Stomach smooth muscle (tissue), 2 donors: Measurements from ENCODE around the gene KRTAP12-2.
"Not testable (repeated sequence)": the region's sequence is repeated elsewhere in the genome, so short reads cannot be mapped to it uniquely, and the experiment has no call there.

Experiments used
- H3K27ac ChIP-seq: one replicate; pipeline ENCODE4 v1.7.0; 2013; ENCODE audit warnings: mild to moderate bottlenecking, low read length, inconsistent platforms
- H3K27me3 ChIP-seq, 2 donors: one replicate each; pipeline ENCODE4 v1.7.0; 2013; ENCODE audit warnings: low read length in 2 of 2; ENCODE audit not compliant: insufficient read depth in 2 of 2, control insufficient read depth in 1 of 2
- H3K36me3 ChIP-seq, 2 donors: one replicate each; pipeline ENCODE4 v1.7.0; 2013; ENCODE audit warnings: low read length in 2 of 2; ENCODE audit not compliant: control insufficient read depth in 2 of 2, insufficient read depth in 2 of 2
- H3K4me1 ChIP-seq: one replicate; pipeline ENCODE4 v1.7.0; 2013; ENCODE audit warnings: low read length; ENCODE audit not compliant: control insufficient read depth, insufficient read depth
- H3K4me3 ChIP-seq, 2 donors: one replicate each; pipeline ENCODE4 v1.7.0; 2013; ENCODE audit warnings: low read length in 2 of 2
- H3K9ac ChIP-seq, 2 donors: one replicate each; pipeline ENCODE4 v1.7.0; 2013; ENCODE audit warnings: low read length in 2 of 2, mild to moderate bottlenecking in 1 of 2
- H3K9me3 ChIP-seq, 2 donors: one replicate each; pipeline ENCODE4 v1.7.0; 2013; ENCODE audit warnings: low read length in 2 of 2; ENCODE audit not compliant: control insufficient read depth in 2 of 2
- donor health status: healthy.
- donor health status: Pancreatic carcinoma.

Gene KRTAP12-2

DNA sequence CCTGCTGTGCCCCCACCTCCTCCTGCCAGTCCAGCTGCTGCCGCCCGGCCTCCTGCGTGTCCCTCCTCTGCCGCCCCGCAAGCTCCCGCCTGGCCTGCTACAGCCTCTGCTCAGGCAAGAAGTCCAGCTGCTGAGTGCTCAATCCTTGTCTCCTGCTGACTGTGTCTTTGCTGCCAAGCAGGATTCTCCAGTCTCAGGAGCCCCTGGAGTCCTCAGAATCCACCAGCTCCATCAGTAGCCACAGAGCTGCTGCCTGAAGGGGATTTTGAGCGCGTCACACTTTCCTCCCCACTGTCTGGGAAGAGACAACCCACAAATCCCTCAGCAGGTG, 19.5 kb downstream of the KRTAP12-2 start:
- Histone ChIP-seq H3K36me3 (no peaks in the 10 kb centered on the region), H3K4me1 (no peaks in the 10 kb centered on the region), H3K4me3 (no peak overlapping the region), H3K9ac (no peak overlapping the region), H3K27ac (no peak overlapping the region), H3K9me3 (peaks cover 0 to 4% of the 10 kb centered on the region in 2 donors), H3K27me3 (peaks cover 0 to 9% of the 10 kb centered on the region in 2 donors)

- not testable (repeated sequence) for H3K4me3 ChIP-seq, H3K4me1 ChIP-seq, H3K27ac ChIP-seq, H3K9ac ChIP-seq, H3K9me3 ChIP-seq, H3K36me3 ChIP-seq, H3K27me3 ChIP-seq
These were observed 20.1 kb downstream of the KRTAP12-2 start, which contains the start of gene KRTAP10-11 for GRCh38 chr21:44646366-44647221. TSS of gene KRTAP10-11 (plus strand) at chr21:44646414. CDS start at chr21:44646459, 45 bp downstream.

GRCh38 chr21:44644878-44645277, 21.8 kb downstream of the KRTAP12-2 start:
- Histone ChIP-seq H3K4me3 (no peak overlapping the region), H3K27ac (no peak overlapping the region), H3K36me3 (no peaks in the 10 kb centered on the region), H3K27me3 (peaks cover under 1 to 18% of the 10 kb centered on the region in 2 donors), H3K9ac (no peak overlapping the region), H3K4me1 (no peaks in the 10 kb centered on the region), H3K9me3 (peaks cover 0 to 10% of the 10 kb centered on the region in 2 donors)

DNA sequence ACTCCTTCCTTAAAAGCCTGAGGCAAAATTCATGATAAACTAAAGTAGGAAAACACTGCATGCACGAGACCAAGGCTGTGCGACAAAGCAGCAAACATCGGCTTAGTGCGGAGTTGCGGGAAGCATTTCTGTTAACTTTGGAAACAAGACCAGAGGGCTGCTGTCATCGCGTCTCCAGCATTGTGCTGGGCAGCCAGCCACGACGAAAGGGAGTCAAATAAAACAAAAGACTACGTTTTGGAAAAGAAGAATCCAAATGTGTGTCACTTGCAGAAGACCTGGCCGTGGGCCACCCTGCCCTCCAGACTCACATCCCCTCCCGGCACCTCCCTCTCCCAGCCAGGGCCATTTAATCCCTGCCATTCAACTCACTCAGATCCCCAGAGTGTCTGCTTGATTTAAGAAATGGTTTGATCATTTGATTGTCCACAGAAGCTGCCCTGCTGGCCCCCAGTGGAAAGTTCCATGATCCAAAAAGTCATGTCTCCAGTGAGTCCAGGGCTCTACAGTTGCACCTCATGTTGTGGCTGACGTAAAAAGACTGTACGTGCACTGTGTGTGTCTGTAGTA, 22.9 kb downstream of the KRTAP12-2 start:
- Histone ChIP-seq H3K9ac (no peak overlapping the region), H3K27me3 (peaks cover 5 to 22% of the 10 kb centered on the region in 2 donors), H3K4me3 (no peak overlapping the region), H3K9me3 (peaks cover 0 to 11% of the 10 kb centered on the region in 2 donors), H3K4me1 (no peaks in the 10 kb centered on the region), H3K36me3 (no peaks in the 10 kb centered on the region), H3K27ac (no peak overlapping the region)

DNA sequence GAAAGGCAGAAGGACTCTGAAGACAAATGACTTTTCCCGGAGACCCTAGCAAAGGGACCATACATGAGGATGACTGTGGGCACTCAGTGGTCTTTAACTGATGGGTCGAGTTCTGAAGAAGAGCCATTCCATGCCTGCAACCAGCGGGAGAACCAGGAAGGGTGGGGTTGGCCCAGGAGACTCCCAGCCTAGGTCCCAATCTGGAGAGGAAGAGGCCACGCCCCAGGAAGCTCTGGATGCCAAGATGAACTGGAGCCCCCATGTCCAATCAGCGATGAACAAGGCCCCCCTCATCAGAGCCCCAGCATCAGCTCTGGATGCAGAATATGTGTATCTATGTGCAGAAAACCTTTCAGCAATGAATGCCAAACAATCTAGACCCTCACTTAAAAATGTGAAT, 26.0 kb downstream of the KRTAP12-2 start:
- Histone ChIP-seq H3K9ac (no peak overlapping the region), H3K27ac (no peak overlapping the region), H3K9me3 (peaks cover 0 to 11% of the 10 kb centered on the region in 2 donors), H3K36me3 (no peaks in the 10 kb centered on the region), H3K4me1 (no peaks in the 10 kb centered on the region), H3K4me3 (no peak overlapping the region), H3K27me3 (peaks cover 5 to 20% of the 10 kb centered on the region in 2 donors)

GRCh38 chr21:44639331-44639655, 27.4 kb downstream of the KRTAP12-2 start:
- Histone ChIP-seq H3K4me1 (no peaks in the 10 kb centered on the region), H3K9me3 (peaks cover 0 to 10% of the 10 kb centered on the region in 2 donors), H3K27ac (no peak overlapping the region), H3K4me3 (no peak overlapping the region), H3K36me3 (no peaks in the 10 kb centered on the region), H3K27me3 (peaks cover 5 to 20% of the 10 kb centered on the region in 2 donors), H3K9ac (no peak overlapping the region)

DNA sequence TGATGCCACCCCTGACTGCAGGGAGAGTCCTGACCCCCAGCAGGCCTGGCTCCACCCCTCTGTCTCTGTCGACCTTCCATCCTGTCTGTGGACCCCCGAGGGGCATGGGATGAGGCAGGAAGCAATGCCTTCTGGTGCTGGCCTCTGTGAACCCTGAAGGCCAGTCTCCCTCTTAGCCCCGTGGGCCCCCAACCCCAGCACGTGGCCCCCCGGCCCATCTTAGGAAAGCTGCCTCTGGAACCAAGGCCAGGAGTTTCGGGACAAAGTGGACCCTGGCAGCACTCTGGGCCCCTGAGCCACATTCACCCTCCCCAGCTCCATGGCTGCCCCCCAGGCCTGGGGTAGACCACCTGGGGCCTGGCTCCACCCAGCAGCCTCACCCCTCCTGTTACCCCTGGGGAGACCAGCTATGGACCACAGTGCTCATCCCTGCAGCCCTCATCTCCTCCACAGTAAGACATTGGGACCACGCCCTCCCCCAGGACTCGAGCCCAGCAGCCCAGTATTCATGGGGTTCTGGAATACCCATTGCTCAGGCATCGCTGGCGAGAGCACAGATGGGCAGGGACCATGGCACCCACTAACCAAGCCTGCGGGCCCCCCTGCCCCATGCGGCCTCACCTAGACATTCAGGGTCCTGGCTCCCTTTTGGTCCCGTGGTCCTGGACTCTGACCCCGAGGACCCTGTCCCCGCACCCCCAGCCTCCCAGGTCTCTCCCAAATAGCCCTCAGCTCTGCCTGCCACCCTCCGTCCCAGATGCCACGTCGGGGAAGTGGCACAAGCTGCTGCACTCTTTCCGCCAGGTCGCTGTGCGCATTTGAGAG, 28.0 kb downstream of the KRTAP12-2 start:
- H3K27ac ChIP-seq, H3K9ac ChIP-seq, H3K9me3 ChIP-seq, H3K4me1 ChIP-seq, H3K36me3 ChIP-seq, H3K4me3 ChIP-seq: not testable (repeated sequence)
- H3K27me3 ChIP-seq, result peaks cover 5 to 20% of the 10 kb centered on the region in 2 donors

- H3K4me3 ChIP-seq, H3K27ac ChIP-seq, H3K9me3 ChIP-seq, H3K4me1 ChIP-seq, H3K36me3 ChIP-seq, H3K9ac ChIP-seq: not testable (repeated sequence)
- H3K27me3 ChIP-seq, result peaks cover 5 to 20% of the 10 kb centered on the region in 2 donors
These were observed 28.8 kb downstream of the KRTAP12-2 start for GRCh38 chr21:44637851-44638348.

- peaks cover 5 to 20% of the 10 kb centered on the region in 2 donors for H3K27me3 ChIP-seq
These were observed 29.5 kb downstream of the KRTAP12-2 start, which contains the start of gene KRTAP10-10 for GRCh38 chr21:44637018-44637850. TSS of gene KRTAP10-10 (plus strand) at chr21:44637356. CDS start at chr21:44637418, 62 bp downstream.

More at GRCh38 chr21:44637018-44637850, 29.5 kb downstream of the KRTAP12-2 start, which contains the start of gene KRTAP10-10:
- Histone ChIP-seq H3K9me3 (peaks cover 4 to 7% of the 10 kb centered on the region in 2 donors), H3K36me3 (no peaks in the 10 kb centered on the region), H3K4me1 (no peaks in the 10 kb centered on the region), H3K4me3 (no peak within 1 kb of the TSS), H3K27ac (no peak within 1 kb of the TSS), H3K9ac (no peak within 1 kb of the TSS)
